Measurements from ENCODE around the gene OLFML2A.
A peak's percentile ranks its signal among the peaks of the same experiment; 100 is the strongest.

The OLFML2A gene

DNA sequence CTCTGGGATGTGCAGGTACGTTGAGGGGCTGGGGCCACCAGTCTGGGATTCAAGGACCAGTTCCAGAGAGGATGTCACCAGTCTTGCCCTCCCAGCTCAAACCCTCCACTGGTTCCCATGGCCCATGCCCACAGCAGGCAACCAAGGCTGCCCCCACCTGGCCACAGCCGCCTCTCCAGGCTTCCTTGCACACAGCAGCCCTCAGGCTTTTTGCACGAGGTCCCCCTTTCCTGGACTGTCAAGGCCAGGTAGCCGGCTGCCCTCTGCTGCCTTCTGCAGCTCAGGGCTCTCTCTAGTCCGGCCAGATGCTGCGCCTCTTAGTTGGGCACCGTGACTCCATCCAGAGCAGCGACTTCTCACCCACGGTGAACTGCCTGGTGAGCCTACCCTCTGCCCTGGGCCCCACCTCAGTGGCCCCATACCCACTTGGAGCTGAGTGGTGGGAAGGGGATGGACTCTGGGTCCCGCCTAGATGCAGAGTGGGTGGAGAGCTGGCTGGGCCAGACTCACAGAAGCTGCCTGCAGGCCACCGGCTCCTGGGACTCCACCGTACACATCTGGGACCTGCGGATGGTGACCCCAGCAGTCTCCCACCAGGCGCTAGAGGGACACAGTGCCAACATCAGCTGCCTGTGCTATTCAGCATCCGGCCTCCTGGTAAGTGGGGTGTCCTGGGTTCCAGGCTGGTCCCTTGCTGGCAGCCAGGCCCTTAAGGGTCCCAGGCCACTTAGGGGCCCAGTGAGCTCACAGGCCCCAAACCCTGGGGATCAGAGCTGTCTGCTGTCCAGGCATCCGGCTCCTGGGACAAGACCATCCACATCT, 79.2 kb downstream of the OLFML2A start:
- DNase-seq: peak; percentile 73

DNA sequence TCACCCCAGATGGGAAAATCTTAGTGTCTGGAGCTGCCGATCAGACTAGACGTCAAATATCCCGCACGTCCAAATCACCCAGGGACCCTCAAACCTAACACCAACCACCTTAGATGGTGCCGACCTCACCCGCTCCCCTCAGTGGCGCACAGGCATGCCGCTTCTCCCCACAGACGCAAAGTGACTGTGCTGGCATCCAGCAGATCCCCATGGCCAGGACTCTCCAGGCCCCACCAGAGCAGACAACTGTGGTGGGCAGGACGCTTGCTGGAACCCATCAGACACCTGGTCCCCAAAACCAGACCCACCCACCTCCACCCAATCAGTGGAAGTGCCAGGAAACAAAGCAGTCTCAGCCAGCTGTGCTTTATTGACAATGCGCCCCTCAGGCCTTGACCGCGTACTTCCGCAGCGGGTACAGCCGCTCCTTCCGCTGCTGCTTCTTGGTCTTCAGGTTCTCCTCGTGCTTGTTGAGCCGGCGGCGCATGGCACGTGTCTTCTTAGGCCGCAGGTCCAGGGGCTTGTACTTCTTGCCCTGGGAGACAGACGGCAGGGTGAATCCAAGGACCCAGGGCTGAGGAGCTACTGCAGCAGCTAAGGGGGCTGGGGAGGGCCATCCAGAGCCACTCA, 80.7 kb downstream of the OLFML2A start:
- DNase-seq: no peak

DNA sequence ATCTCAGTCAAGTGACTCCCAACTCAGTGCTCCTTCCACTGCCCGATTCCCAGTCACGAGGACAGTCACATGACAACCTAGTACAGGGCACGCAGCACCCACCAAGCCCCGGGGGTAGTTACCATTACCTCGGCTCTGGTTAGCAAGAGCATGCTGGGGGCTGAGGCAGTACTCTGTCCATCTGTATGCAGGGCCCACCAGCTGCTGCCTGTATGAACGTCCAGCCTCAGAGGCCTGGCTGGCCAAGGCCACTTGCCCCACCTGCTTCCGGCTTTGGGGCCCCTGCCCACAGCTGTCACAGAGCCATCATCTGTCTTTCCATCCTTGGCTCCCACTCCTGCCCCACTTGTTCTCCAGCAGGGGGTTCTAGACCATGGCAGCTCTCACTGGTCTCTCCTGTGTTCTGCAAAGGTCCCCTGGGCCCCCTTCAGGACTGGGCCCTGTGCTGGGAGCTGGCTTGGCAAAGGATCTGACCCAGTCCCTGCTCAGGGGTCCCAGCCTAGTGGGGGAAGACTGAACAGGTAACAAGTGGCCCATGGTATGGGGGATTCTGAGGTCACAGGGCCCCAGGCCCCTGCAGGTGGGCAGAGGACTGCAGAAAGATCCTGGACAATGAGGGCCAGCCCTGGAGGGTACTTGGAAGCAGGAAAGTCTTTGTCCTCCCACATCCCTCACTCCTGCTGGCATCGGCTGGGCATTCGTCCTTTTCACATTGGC, 81.6 kb downstream of the OLFML2A start:
- no peak for DNase-seq

DNA sequence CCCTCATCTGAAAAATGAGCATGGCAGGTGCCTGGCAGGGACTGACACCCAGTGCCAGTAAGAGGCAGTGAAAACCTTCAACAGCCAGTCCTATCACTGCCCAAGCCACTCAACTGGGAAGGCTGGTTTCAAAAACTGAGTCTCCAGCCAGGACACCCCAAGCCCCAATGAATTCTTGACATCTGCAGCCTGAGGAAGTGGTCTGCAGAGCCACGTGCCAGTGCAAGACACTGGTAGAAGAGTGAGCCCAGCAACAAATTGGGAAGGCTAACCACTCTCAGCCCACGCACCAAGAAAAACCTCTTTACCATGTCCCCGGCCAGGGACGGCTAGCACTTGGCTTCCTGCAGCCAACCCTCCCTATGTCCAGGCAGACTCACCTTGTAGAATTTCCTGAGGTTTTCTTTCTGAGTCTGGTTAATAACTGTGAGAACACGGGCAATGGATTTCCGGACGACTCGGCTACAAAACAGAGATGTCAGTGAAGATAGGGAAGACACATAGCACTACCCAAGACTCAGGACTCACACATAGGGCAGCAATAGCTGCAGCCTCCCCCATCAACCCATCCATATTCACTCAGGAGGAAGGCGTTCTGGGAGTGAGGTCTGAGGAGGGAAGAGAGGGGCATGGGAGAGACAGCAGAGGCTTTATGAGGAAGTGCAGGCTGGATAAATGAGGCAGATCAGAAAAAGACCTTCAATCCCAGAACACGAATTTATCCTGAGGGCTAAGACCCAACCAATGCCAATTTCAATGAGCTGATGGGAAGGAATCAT, 83.1 kb downstream of the OLFML2A start:
- DNase-seq: peak; percentile 40

DNA sequence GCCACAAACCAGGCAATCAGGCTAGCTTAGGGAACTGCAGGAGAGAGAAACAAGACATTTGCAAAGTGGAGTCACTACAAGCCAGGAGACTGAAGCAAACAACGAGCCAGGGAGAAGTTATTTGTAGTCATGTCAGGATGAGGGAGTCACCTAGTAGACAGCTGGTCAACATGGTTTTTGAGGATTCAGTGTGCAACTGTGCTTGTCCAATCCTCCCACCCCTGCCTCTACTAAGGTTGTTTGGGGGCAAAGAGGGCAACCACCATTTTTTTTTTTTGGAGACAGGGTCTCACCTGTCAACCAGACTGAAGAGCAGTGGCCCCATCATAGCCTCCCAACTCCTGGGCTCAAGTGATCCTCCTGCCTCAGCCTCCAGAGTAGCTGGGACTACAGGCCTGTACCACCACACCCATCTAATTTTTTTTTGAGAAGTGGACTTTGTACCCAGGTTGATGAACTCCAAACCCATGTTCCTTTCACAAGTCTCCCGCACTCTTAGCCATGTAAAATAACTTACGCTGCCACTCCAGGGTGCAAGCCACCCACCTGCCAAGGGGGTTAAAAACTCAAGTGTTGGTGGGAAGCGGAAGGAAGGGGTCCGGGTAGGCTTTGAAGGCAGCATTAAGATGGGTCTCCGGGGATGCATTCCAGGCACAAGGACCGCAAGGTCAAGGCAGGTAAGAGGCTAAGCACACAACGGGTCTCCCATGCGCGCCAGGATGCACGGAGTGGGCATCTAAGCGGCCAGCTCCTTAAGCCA, 83.8 kb downstream of the OLFML2A start:
- DNase-seq: no peak

DNA sequence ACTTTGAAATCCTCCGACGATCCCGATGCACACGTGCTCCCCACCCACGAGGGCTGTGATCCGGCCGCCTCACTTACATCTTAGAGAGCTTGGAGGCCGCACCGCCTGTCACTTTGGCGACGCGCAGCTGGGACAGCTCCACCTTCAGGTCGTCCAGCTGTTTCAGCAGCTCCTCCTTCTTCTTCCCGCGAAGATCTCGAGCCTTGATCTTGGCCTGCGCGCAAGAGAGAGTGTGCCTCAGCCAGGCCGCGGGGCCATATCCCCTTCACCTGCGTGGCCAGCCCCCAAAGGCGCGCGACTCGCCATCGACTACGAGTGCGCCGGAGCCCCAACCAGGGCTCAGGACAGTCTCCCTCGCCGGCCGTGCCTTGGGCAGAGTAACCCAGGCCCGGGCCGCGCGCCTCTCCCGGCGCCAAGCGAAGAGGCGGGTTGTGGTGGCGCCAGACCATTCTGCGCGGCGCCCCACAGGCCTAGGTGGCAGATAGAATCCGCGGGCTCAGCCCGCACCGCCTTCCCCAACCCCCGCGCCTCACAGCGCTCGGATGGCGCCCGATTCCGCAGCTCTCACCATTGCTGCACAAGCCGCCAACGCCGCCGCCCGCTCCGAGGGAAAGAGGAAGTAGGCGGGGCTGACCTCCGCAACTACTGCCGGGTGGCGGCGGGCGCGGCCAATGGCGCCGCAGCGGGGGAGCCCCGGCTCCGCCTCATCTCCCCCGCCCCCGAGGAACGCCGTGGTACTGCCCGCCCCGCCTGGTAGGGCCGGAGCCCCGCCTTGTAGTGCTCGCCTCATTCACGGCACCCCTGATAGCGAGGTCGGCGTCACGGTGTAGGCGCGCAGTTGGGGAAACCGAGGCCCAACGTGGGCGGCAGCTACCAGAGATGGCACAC, 84.7 kb downstream of the OLFML2A start, which contains the start of the genes ARPC5L and RPL35:
ARPC5L (plus strand) TSS at position 789 of the 888 bp plus-strand sequence. CDS start 7,161 bp downstream, outside the sequence.
RPL35 (minus strand) TSS at position 616 of the 888 bp plus-strand sequence; CDS start at position 571, 45 bp downstream.
- peak; percentile 97 for DNase-seq

DNA sequence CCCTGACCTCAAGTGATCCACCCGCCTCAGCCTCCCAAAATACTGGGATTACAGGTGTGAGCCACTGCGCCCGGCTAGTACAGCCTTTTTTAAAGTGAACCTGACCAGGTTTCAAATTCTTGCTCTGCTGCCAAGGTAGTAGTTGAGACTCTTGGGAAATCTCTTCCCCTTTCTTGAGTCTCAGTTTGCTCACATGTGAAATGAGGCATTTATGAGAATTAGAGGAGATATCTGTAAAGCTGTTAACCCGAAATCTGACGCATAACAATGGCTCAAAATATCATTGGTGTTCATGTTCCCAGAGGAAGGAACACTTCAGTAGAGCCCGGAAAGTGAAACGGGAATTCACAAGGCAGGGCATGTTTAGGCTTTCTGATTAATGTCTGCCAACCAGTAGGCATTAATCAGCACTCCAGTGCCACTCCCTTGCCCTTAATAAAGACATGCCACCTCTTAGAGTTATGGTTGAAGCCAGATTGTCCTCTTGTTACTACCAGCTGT, 86.5 kb downstream of the OLFML2A start:
- peak; percentile 59 for DNase-seq
